Dedifferentiated amniotic fluid mesenchymal stem cell (primary cell): Measurements from ENCODE around the gene NLRC5.

Source experiments
- DNase-seq: peaks from one replicate; pipeline ENCODE4 v3.0.0-alpha.2; 2016; ENCODE audit errors: extremely low spot score

Gene NLRC5

GRCh38 chr16:57123974-57124674 is 134.8 kb downstream of the NLRC5 start:
- DNase-seq, result no peak

- no peak for DNase-seq
These were observed 136.0 kb downstream of the NLRC5 start for GRCh38 chr16:57125376-57125775.

- DNase-seq, result no peak
These were observed 136.6 kb downstream of the NLRC5 start for GRCh38 chr16:57125969-57126368.

GRCh38 chr16:57126411-57126810 is 137.1 kb downstream of the NLRC5 start:
- no peak for DNase-seq

- no peak for DNase-seq
These were observed 137.8 kb downstream of the NLRC5 start for GRCh38 chr16:57127037-57127763.

GRCh38 chr16:57127836-57128235 is 138.5 kb downstream of the NLRC5 start:
- DNase-seq, result no peak

- no peak for DNase-seq
These were observed 139.5 kb downstream of the NLRC5 start for GRCh38 chr16:57128771-57129389.

- no peak for DNase-seq
These were observed 141.6 kb downstream of the NLRC5 start for GRCh38 chr16:57130950-57131321.

GRCh38 chr16:57131351-57131970 is 142.1 kb downstream of the NLRC5 start:
- no peak for DNase-seq

- DNase-seq, result no peak
These were observed 143.1 kb downstream of the NLRC5 start for GRCh38 chr16:57132470-57132869.

GRCh38 chr16:57133031-57133430 is 143.7 kb downstream of the NLRC5 start:
- no peak for DNase-seq
